CD14-positive monocyte (primary cell): ENCODE data around the gene ELP6. TPM values are rescaled to one million over a fixed set of nuclear protein-coding genes. Genes with fewer than 3 reads are reported as not detected.

Experiments
- DNase-seq, 3 donors: peaks; one replicate each; pipeline ENCODE4 v3.0.0-alpha.2; 2011 to 2022
- H2AFZ ChIP-seq: 2 replicates; pipeline ENCODE4 v1.6.0; 2012; ENCODE audit warnings: mild to moderate bottlenecking, low read depth, low read length, inconsistent platforms; ENCODE audit not compliant: insufficient read depth, poor library complexity, severe bottlenecking
- H3K27ac ChIP-seq, 2 donors: 1 replicate in 1 of 2; 2 replicates in 1 of 2; pipeline ENCODE4 v1.5.1; 2012 to 2013; ENCODE audit warnings: low read length in 2 of 2, control low read depth in 1 of 2, inconsistent platforms in 1 of 2, low read depth in 1 of 2, mild to moderate bottlenecking in 1 of 2
- H3K27me3 ChIP-seq, 2 donors: one replicate each; pipeline versions ENCODE4 v1.6.0 to v1.6.1; 2011 to 2013; ENCODE audit warnings: low read length in 2 of 2; ENCODE audit not compliant: control insufficient read depth in 2 of 2, insufficient read depth in 2 of 2
- H3K36me3 ChIP-seq, 2 donors: replicated peaks in 1 of 2; 1 replicate in 1 of 2; 2 replicates in 1 of 2; pipeline versions ENCODE4 v1.5.1 to v1.6.1; 2012 to 2013; ENCODE audit warnings: low read length in 2 of 2, control low read depth in 1 of 2, inconsistent platforms in 1 of 2, mild to moderate bottlenecking in 1 of 2; ENCODE audit not compliant: insufficient read depth in 2 of 2, control insufficient read depth in 1 of 2
- H3K4me1 ChIP-seq, 2 donors: 1 replicate in 1 of 2; 2 replicates in 1 of 2; pipeline versions ENCODE4 v1.5.1 to v1.6.1; 2012 to 2013; ENCODE audit warnings: low read length in 2 of 2, control low read depth in 1 of 2, inconsistent platforms in 1 of 2, mild to moderate bottlenecking in 1 of 2, moderate library complexity in 1 of 2; ENCODE audit not compliant: insufficient read depth in 2 of 2, control insufficient read depth in 1 of 2
- H3K4me2 ChIP-seq: replicated peaks from 2 replicates; pipeline ENCODE3; 2012; ENCODE audit warnings: low read length, moderate library complexity, mild to moderate bottlenecking; ENCODE audit not compliant: poor library complexity, severe bottlenecking; ENCODE audit errors: extremely low read depth
- H3K4me3 ChIP-seq, 3 experiments: fragments of 200-600 bp in 1 of 3; sonication (generic) in 1 of 3; replicated peaks in 1 of 3; 1 replicate in 2 of 3; 2 replicates in 1 of 3; pipeline ENCODE4 v1.5.1; 2011 to 2013; ENCODE audit warnings: low read length in 3 of 3, mild to moderate bottlenecking in 3 of 3, control low read depth in 2 of 3, low read depth in 2 of 3, inconsistent platforms in 1 of 3, moderate library complexity in 1 of 3
- H3K79me2 ChIP-seq: 2 replicates; pipeline ENCODE4 v1.6.0; 2012; ENCODE audit warnings: mild to moderate bottlenecking, control low read depth, inconsistent platforms, low read length, moderate library complexity; ENCODE audit not compliant: insufficient read depth
- H3K9ac ChIP-seq: 2 replicates; pipeline ENCODE4 v1.6.0; 2017; ENCODE audit warnings: low read length, mild to moderate bottlenecking; ENCODE audit not compliant: insufficient read depth, poor library complexity, severe bottlenecking
- H3K9me3 ChIP-seq, 2 donors: replicated peaks in 1 of 2; 1 replicate in 1 of 2; 2 replicates in 1 of 2; pipeline versions ENCODE4 v1.5.1 to v1.6.1; 2012 to 2013; ENCODE audit warnings: low read length in 2 of 2, control low read depth in 1 of 2; ENCODE audit not compliant: control insufficient read depth in 1 of 2, insufficient read depth in 1 of 2
- H4K20me1 ChIP-seq: 2 replicates; pipeline ENCODE4 v1.6.0; 2012; ENCODE audit warnings: mild to moderate bottlenecking, low read length, control low read depth, moderate library complexity; ENCODE audit not compliant: insufficient read depth
- H3K27ac Mint-ChIP-seq, 7 donors: one replicate each; pipeline ENCODE4 v1.8.0; 2020; ENCODE audit warnings: mild to moderate bottlenecking in 7 of 7, mixed read lengths in 7 of 7, moderate library complexity in 6 of 7, inconsistent platforms in 2 of 7
- H3K27me3 Mint-ChIP-seq, 3 donors: one replicate each; pipeline ENCODE4 v1.8.0; 2021 to 2022; ENCODE audit warnings: low read depth in 3 of 3, mild to moderate bottlenecking in 3 of 3, mixed read lengths in 3 of 3, moderate library complexity in 3 of 3, inconsistent platforms in 1 of 3
- H3K36me3 Mint-ChIP-seq, 2 donors: one replicate each; pipeline ENCODE4 v1.8.0; 2020; ENCODE audit warnings: mixed read lengths in 2 of 2, inconsistent platforms in 1 of 2, mild to moderate bottlenecking in 1 of 2
- H3K4me1 Mint-ChIP-seq: one replicate; pipeline ENCODE4 v1.8.0; 2020; ENCODE audit warnings: mild to moderate bottlenecking, mixed read lengths
- H3K4me3 Mint-ChIP-seq, 2 donors: one replicate each; pipeline ENCODE4 v1.8.0; 2020; ENCODE audit warnings: mild to moderate bottlenecking in 2 of 2, mixed read lengths in 2 of 2, moderate library complexity in 1 of 2
- H3K9me3 Mint-ChIP-seq, 7 donors: one replicate each; pipeline ENCODE4 v1.8.0; 2020 to 2022; ENCODE audit warnings: mixed read lengths in 7 of 7, mild to moderate bottlenecking in 6 of 7, moderate library complexity in 6 of 7, inconsistent platforms in 2 of 7
- WGBS: methylation state at CpG from one replicate; pipeline ENCODE4 v1.1.5; 2013; ENCODE audit warnings: missing lambda C conversion rate; ENCODE audit not compliant: insufficient coverage; 5-methylcytosine and 5-hydroxymethylcytosine counted together
- intact Hi-C, 2 donors: fragments of 100-400 bp; cut with micrococcal nuclease; formaldehyde crosslinking; loops; one replicate each; pipeline versions ENCODE4 v1.15.0 to v1.15.1; 2023
- polyA plus RNA-seq, 3 donors: library from polyadenylated mRNA; depleted of rRNA in 1 of 3; unstranded in 2 of 3; stranded (reverse) in 1 of 3; fragments of 300-500 nt in 2 of 3; fragments of >200 nt in 1 of 3; fragmentation: Illumina TruSeq in 2 of 3; gene quantifications; 1 replicate in 2 of 3; 2 replicates in 1 of 3; pipeline ENCODE4 v1.2.3, GENCODE V29; 2012 to 2021
- TF ChIP-seq, protein P1 (sequence below): fragments of 200-600 bp; IDR thresholded peaks from one replicate; pipeline ENCODE4 v1.8.0; 2022; ENCODE audit warnings: antibody characterized with exemption, mild to moderate bottlenecking

ELP6 gene
- polyA plus RNA-seq, 3 donors, result 14.0 to 18.3 (median 14.9) TPM

GRCh38 chr3:47554335-47554734 lies 40.8 kb upstream of the ELP6 start:
- H3K9me3 ChIP-seq, result no peaks in the 10 kb centered on the region
- Mint-ChIP-seq H3K9me3 (peaks cover 0 to 1% (median 0%) of the 10 kb centered on the region in 7 donors), H3K4me1 (peaks cover 2% of the 10 kb centered on the region), H3K27ac (no peak overlapping the region), H3K27me3 (peaks cover 3 to 8% (median 3%) of the 10 kb centered on the region in 3 donors), H3K36me3 (no peaks in the 10 kb centered on the region), H3K4me3 (no peak overlapping the region)
- no peak overlapping the region for H3K4me3 ChIP-seq
- H3K36me3 ChIP-seq, result no peaks in the 10 kb centered on the region
- H3K79me2 ChIP-seq, result no peaks in the 10 kb centered on the region
- TF ChIP-seq, protein P1, sequence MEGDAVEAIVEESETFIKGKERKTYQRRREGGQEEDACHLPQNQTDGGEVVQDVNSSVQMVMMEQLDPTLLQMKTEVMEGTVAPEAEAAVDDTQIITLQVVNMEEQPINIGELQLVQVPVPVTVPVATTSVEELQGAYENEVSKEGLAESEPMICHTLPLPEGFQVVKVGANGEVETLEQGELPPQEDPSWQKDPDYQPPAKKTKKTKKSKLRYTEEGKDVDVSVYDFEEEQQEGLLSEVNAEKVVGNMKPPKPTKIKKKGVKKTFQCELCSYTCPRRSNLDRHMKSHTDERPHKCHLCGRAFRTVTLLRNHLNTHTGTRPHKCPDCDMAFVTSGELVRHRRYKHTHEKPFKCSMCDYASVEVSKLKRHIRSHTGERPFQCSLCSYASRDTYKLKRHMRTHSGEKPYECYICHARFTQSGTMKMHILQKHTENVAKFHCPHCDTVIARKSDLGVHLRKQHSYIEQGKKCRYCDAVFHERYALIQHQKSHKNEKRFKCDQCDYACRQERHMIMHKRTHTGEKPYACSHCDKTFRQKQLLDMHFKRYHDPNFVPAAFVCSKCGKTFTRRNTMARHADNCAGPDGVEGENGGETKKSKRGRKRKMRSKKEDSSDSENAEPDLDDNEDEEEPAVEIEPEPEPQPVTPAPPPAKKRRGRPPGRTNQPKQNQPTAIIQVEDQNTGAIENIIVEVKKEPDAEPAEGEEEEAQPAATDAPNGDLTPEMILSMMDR, result no peak
- H3K27me3 ChIP-seq, result no peaks in the 10 kb centered on the region
- H4K20me1 ChIP-seq, result no peaks in the 10 kb centered on the region
- DNase-seq, result no peak
- WGBS, result no CpG with 5 or more reads among the region's 6 CpGs
- no peak overlapping the region for H3K4me2 ChIP-seq
- H3K4me1 ChIP-seq, result no peaks in the 10 kb centered on the region
- H2AFZ ChIP-seq, result no peak overlapping the region
- intact Hi-C loops, result no loop called here
- H3K27ac ChIP-seq, result no peak overlapping the region
- no peak overlapping the region for H3K9ac ChIP-seq

GRCh38 chr3:47553407-47553806 lies 39.9 kb upstream of the ELP6 start:
- peaks cover 0 to 3% of the 10 kb centered on the region in 2 donors for H3K27me3 ChIP-seq
- H3K4me2 ChIP-seq, result no peak overlapping the region

More at GRCh38 chr3:47553407-47553806, 39.9 kb upstream of the ELP6 start:
- Mint-ChIP-seq H3K4me3 (no peak overlapping the region), H3K27ac (no peak overlapping the region), H3K36me3 (no peaks in the 10 kb centered on the region), H3K4me1 (peaks cover 2% of the 10 kb centered on the region), H3K27me3 (peaks cover 3 to 9% (median 4%) of the 10 kb centered on the region in 3 donors), H3K9me3 (peaks cover 0 to 1% (median 0%) of the 10 kb centered on the region in 7 donors)
- Histone ChIP-seq H3K4me1 (no peaks in the 10 kb centered on the region), H2AFZ (no peak overlapping the region), H3K79me2 (no peaks in the 10 kb centered on the region), H3K36me3 (no peaks in the 10 kb centered on the region), H4K20me1 (no peaks in the 10 kb centered on the region), H3K27ac (no peak overlapping the region), H3K4me3 (no peak overlapping the region), H3K9ac (no peak overlapping the region), H3K9me3 (no peaks in the 10 kb centered on the region)
- TF ChIP-seq, protein P1, result no peak
- DNase-seq, result no peak
- intact Hi-C loops, result no loop called here
- WGBS, result 98% methylated on average over 7 of the region's 7 CpGs
